GM21367 (cell line): Measurements from ENCODE around the gene KIAA0825.

Source experiments
- ATAC-seq: cut with Tn5 transposase; IDR thresholded peaks from one replicate; pipeline ENCODE4 v1.9.1; 2021; ENCODE audit not compliant: unreplicated experiment

The KIAA0825 gene

GRCh38 chr5:94260096-94260495 is 358.3 kb downstream of the KIAA0825 start:
- no peak for ATAC-seq

- ATAC-seq: no peak
These were observed 364.2 kb downstream of the KIAA0825 start for GRCh38 chr5:94254214-94254613.

GRCh38 chr5:94250985-94251384 is 367.4 kb downstream of the KIAA0825 start:
- ATAC-seq: no peak

GRCh38 chr5:94249430-94249829 is 369.0 kb downstream of the KIAA0825 start:
- no peak for ATAC-seq

- ATAC-seq: no peak
These were observed 370.1 kb downstream of the KIAA0825 start for GRCh38 chr5:94248175-94248875.

- ATAC-seq: no peak
These were observed 372.8 kb downstream of the KIAA0825 start for GRCh38 chr5:94245608-94246007.

GRCh38 chr5:94244921-94245320 is 373.5 kb downstream of the KIAA0825 start:
- no peak for ATAC-seq

GRCh38 chr5:94243612-94244011 is 374.8 kb downstream of the KIAA0825 start:
- ATAC-seq: no peak

GRCh38 chr5:94240993-94241651 is 377.3 kb downstream of the KIAA0825 start:
- no peak for ATAC-seq

- no peak for ATAC-seq
These were observed 377.8 kb downstream of the KIAA0825 start for GRCh38 chr5:94240596-94240992.

GRCh38 chr5:94240134-94240533 is 378.3 kb downstream of the KIAA0825 start:
- ATAC-seq: no peak

GRCh38 chr5:94239266-94239665 is 379.1 kb downstream of the KIAA0825 start:
- ATAC-seq: no peak

- ATAC-seq: no peak
These were observed 383.4 kb downstream of the KIAA0825 start for GRCh38 chr5:94234987-94235386.

- ATAC-seq: no peak
These were observed 389.6 kb downstream of the KIAA0825 start for GRCh38 chr5:94228791-94229190.

GRCh38 chr5:94223235-94223634 is 395.2 kb downstream of the KIAA0825 start:
- no peak for ATAC-seq

GRCh38 chr5:94218374-94218773 is 400.0 kb downstream of the KIAA0825 start:
- ATAC-seq: no peak

- no peak for ATAC-seq
These were observed 400.7 kb downstream of the KIAA0825 start for GRCh38 chr5:94217745-94218144.

GRCh38 chr5:94217216-94217615 is 401.2 kb downstream of the KIAA0825 start:
- ATAC-seq: no peak

- no peak for ATAC-seq
These were observed 405.9 kb downstream of the KIAA0825 start for GRCh38 chr5:94212476-94212875.

GRCh38 chr5:94209774-94210355 is 408.5 kb downstream of the KIAA0825 start:
- no peak for ATAC-seq

GRCh38 chr5:94209272-94209671 is 409.1 kb downstream of the KIAA0825 start:
- ATAC-seq: no peak

- no peak for ATAC-seq
These were observed 418.8 kb downstream of the KIAA0825 start for GRCh38 chr5:94199566-94199965.
